ENCODE data around the gene ODAM.

Gene ODAM, protein sequence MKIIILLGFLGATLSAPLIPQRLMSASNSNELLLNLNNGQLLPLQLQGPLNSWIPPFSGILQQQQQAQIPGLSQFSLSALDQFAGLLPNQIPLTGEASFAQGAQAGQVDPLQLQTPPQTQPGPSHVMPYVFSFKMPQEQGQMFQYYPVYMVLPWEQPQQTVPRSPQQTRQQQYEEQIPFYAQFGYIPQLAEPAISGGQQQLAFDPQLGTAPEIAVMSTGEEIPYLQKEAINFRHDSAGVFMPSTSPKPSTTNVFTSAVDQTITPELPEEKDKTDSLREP

GRCh38 chr4:70195425-70195824 lies at the start of gene ODAM:
ODAM (plus strand) TSS chr4:70195725; CDS start chr4:70196544, 819 bp downstream.
- no peak for TF ChIP-seq CTCF (conservative IDR thresholded peaks at IDR 0.05; ENCODE audit: low read depth, low read length)
- no peak within 1 kb of the TSS for H3K9ac ChIP-seq
- no peaks in the 10 kb centered on the region for H4K20me1 ChIP-seq (ENCODE audit: insufficient read depth)
- no peak within 1 kb of the TSS for H3K27ac ChIP-seq
- H3K27me3 ChIP-seq (ENCODE audit: insufficient read depth, low read depth): no peaks in the 10 kb centered on the region
- no peaks in the 10 kb centered on the region for H3K4me1 ChIP-seq (ENCODE audit: low read depth, poor library complexity, severe bottlenecking)
- no peaks in the 10 kb centered on the region for H3K36me3 ChIP-seq (ENCODE audit: insufficient read depth)
- no peak within 1 kb of the TSS for H3K4me2 ChIP-seq
- no peak within 1 kb of the TSS for H3K4me3 ChIP-seq (IDR thresholded peaks at IDR 0.05; ENCODE audit: insufficient read depth, low read depth, low read length)
- H3K79me2 ChIP-seq (ENCODE audit: insufficient read depth, low read depth): no peaks in the 10 kb centered on the region
- no peak within 1 kb of the TSS for H2AFZ ChIP-seq (ENCODE audit: low read depth)

DNA sequence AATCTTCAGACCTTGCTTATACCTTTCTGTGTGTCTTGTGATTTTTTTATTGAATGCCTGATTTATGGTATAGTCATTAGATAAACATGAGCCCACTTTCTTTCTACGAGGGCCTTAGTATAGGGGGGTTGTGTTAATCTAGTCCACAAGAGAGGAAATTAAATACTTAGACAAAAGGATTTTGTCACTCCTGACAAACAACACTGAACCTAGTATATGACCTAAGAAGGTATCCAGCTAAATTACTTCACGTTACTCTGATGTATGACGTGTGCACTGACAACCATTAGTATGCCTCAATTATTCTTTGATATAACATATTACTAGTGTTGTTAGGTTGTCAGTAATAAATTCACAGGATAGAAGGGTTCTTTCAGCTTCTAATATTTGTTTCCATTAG lies 44.3 kb upstream of the ODAM start:
- no peaks in the 10 kb centered on the region for H4K20me1 ChIP-seq (ENCODE audit: insufficient read depth)
- H3K27ac ChIP-seq: no peak overlapping the region
- H3K4me2 ChIP-seq: no peak overlapping the region
- H3K4me3 ChIP-seq (IDR thresholded peaks at IDR 0.05; ENCODE audit: insufficient read depth, low read depth, low read length): no peak overlapping the region
- H2AFZ ChIP-seq (ENCODE audit: low read depth): no peak overlapping the region
- H3K79me2 ChIP-seq (ENCODE audit: insufficient read depth, low read depth): no peaks in the 10 kb centered on the region
- H3K36me3 ChIP-seq (ENCODE audit: insufficient read depth): no peaks in the 10 kb centered on the region
- no peak for TF ChIP-seq CTCF (conservative IDR thresholded peaks at IDR 0.05; ENCODE audit: low read depth, low read length)
- no peak overlapping the region for H3K9ac ChIP-seq
- no peaks in the 10 kb centered on the region for H3K27me3 ChIP-seq (ENCODE audit: insufficient read depth, low read depth)
- H3K4me1 ChIP-seq (ENCODE audit: low read depth, poor library complexity, severe bottlenecking): no peaks in the 10 kb centered on the region

- H3K27ac ChIP-seq: no peak overlapping the region
- H3K27me3 ChIP-seq (ENCODE audit: insufficient read depth, low read depth): no peaks in the 10 kb centered on the region
- TF ChIP-seq CTCF (conservative IDR thresholded peaks at IDR 0.05; ENCODE audit: low read depth, low read length): no peak
- no peak overlapping the region for H3K9ac ChIP-seq
- H4K20me1 ChIP-seq (ENCODE audit: insufficient read depth): no peaks in the 10 kb centered on the region
- no peaks in the 10 kb centered on the region for H3K36me3 ChIP-seq (ENCODE audit: insufficient read depth)
- H3K4me1 ChIP-seq (ENCODE audit: low read depth, poor library complexity, severe bottlenecking): no peaks in the 10 kb centered on the region
- no peaks in the 10 kb centered on the region for H3K79me2 ChIP-seq (ENCODE audit: insufficient read depth, low read depth)
- H3K4me2 ChIP-seq: no peak overlapping the region
- H2AFZ ChIP-seq (ENCODE audit: low read depth): no peak overlapping the region
- H3K4me3 ChIP-seq (IDR thresholded peaks at IDR 0.05; ENCODE audit: insufficient read depth, low read depth, low read length): no peak overlapping the region
These were observed 43.4 kb upstream of the ODAM start for GRCh38 chr4:70152088-70152487.

DNA sequence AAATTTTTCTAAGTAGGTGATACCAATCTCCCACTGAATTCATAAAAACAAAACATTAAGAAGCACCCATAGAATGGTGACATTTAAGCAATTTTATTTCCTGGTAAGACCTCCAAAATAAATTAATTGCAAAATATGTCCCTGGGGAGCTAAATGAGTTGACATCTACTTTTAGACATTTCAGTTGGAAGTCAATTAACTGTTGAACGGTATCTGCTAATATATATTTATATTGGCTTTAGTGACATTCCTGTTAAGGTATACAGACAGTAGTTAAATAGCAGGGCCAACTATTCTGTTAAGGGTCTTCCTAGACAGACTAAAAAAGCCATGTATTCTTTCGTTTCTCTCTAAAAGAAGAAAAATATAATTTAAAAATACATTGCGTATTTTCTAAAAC lies 41.6 kb upstream of the ODAM start, which contains the start of gene PRR27:
Gene PRR27 (plus strand): TSS at position 301 of the 400 bp plus-strand sequence. CDS start 139 bp downstream, outside the sequence.
- no peak for TF ChIP-seq CTCF (conservative IDR thresholded peaks at IDR 0.05; ENCODE audit: low read depth, low read length)
- no peak within 1 kb of the TSS for H3K4me2 ChIP-seq
- H4K20me1 ChIP-seq (ENCODE audit: insufficient read depth): no peaks in the 10 kb centered on the region
- H3K4me1 ChIP-seq (ENCODE audit: low read depth, poor library complexity, severe bottlenecking): no peaks in the 10 kb centered on the region
- H3K9ac ChIP-seq: no peak within 1 kb of the TSS
- H3K36me3 ChIP-seq (ENCODE audit: insufficient read depth): no peaks in the 10 kb centered on the region
- H3K4me3 ChIP-seq (IDR thresholded peaks at IDR 0.05; ENCODE audit: insufficient read depth, low read depth, low read length): no peak within 1 kb of the TSS
- H2AFZ ChIP-seq (ENCODE audit: low read depth): no peak within 1 kb of the TSS
- H3K27me3 ChIP-seq (ENCODE audit: insufficient read depth, low read depth): no peaks in the 10 kb centered on the region
- no peaks in the 10 kb centered on the region for H3K79me2 ChIP-seq (ENCODE audit: insufficient read depth, low read depth)
- H3K27ac ChIP-seq: no peak within 1 kb of the TSS
